Limb (tissue), 2 donors: Measurements from ENCODE around the gene DSCAML1.
"Not testable (repeated sequence)": the region's sequence is repeated elsewhere in the genome, so short reads cannot be mapped to it uniquely, and the experiment has no call there.

Experiments used
- DNase-seq, 2 donors: peaks; one replicate each; pipeline ENCODE4 v3.0.0-alpha.2; 2016; ENCODE audit errors: extremely low spot score in 2 of 2

DSCAML1 gene

DNA sequence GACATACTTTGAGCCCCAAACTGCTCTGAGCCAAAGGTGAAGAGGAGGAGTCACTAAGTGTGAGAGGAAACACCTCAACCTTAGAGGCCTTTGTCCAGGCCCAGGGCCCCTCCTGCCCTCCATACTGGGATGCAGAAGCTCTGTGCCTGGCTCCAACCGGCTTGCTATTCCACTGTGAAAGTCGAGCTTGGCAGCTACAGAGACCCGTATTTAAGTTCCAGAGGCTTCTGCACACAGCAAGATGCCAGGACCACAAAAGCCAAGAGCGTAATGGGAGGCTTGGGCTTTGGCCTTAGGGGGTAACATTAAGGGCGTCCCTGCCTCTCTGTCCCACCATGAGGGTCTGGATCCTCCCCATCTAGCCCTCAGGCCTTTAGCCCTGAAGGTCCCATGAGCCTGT is 31.9 kb downstream of the DSCAML1 start:
- no peak for DNase-seq

DNA sequence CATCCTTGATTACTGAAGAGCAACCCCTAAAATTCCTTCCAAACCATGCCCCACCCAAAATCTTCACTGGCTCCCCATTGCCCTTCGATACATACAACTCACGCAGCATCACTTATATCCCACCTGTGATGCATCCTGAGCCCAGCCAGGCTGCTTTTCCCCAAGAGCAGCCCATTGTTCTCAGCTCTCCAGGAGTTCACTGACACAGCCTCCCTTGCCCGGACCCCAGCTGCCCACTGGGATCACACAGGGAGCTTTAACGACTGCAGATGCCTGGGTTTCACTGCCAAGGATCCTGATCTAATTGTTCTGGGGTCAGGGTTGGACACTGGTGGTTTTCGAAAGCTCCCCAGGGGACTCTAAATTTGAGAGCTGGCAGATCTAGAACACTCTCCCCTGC is 33.6 kb downstream of the DSCAML1 start:
- DNase-seq: not testable (repeated sequence)

DNA sequence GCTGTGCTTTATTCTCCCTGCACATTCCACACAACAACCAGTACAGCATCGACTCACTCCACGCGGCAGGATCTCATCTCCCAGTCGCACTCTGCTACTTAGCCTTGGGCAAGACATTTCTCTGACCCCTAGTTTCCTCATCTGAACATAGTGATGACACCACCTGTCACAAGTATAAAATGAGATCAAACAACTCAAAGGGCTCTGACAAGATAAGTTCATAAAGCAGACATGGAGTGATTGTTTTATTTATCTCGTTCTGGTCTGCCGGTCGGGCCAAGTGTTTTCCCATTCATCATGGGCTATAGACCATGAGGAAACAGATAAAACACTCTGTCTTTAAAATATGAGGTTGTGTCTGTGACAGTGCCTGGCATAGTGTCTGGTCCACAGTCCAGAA is 35.0 kb downstream of the DSCAML1 start:
- DNase-seq: no peak

DNA sequence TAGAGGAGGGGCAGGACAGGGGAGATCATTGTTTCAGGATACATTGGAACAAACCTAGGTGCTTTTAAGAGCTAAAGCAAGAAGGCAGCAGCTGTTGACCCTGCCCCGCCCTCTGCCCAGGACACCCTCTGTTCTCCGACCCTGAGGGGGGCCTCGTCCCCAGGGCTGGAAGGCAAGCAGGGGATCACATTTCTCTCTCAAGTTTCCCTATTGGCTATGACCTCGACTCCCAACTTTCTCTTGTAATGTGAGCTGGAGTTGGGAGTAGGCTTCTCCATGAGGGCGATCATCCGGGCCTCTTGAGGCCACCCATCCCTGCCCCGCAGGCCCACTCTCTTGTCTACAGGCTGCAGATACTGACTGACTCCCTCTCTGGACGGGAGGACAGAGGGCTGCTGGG is 37.7 kb downstream of the DSCAML1 start:
- no peak for DNase-seq

DNA sequence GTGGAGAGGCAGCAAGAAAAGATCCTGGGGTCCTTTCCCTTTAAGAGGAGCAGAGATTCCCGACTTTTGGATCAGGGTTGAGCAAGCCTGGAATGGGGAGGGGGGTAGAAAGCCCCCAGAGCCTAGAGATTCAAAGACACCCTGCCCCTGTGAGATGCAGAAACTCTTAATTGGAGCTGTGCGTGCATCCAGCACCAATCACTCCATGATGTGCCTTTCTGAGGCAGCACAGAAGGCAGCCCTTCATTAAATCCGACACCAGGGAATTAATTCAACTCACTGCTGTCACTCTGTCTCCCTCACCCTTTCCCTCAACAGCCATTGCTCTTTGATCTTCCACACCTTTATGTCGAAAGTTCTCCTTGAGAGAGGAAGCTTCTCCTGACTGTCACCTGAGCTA is 43.0 kb downstream of the DSCAML1 start:
- no peak for DNase-seq

DNA sequence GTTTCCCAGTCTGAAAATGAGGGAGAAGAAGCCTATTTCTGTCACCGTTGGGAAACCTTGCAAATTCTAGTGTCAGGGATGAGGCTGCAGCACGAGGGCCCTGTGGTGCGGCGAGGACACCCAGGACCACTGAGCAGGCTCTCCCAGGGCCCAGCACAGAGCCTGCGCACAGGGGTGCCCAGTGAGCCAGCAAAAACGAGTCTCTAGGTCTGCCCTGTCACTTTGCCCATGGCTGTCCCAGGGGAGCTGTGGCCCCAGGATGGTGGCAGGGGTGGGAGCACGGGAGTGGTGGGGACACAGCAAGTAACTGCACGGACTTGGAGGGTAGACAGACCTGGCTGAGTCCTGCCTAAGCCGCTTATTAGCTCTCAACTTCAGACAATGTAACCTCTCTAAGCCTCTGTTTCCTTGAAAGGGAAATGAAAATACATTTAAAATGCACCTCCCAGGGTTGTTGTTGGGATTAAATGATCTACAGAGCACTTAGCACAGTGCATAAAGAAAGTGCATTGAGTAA is 44.2 kb downstream of the DSCAML1 start:
- DNase-seq: no peak

DNA sequence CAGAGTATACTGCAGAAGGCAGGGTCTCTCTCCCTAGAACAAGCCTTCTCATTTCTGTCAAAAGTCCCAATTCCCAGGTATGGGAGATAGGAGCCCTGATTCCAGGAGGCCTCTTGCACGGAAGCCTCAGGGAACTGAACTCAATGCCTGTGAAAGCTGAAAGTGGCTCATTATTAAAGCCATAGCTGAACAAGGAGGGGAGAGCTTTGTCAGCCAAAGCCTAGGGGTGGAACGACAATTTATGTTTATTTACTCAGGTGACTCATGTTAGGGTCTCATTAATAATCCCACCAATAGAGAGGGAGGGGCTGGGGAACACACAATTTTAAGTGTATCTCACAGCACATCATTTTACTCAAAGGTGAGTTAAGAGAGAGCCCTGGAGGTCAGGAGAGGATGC is 44.9 kb downstream of the DSCAML1 start:
- DNase-seq: no peak

DNA sequence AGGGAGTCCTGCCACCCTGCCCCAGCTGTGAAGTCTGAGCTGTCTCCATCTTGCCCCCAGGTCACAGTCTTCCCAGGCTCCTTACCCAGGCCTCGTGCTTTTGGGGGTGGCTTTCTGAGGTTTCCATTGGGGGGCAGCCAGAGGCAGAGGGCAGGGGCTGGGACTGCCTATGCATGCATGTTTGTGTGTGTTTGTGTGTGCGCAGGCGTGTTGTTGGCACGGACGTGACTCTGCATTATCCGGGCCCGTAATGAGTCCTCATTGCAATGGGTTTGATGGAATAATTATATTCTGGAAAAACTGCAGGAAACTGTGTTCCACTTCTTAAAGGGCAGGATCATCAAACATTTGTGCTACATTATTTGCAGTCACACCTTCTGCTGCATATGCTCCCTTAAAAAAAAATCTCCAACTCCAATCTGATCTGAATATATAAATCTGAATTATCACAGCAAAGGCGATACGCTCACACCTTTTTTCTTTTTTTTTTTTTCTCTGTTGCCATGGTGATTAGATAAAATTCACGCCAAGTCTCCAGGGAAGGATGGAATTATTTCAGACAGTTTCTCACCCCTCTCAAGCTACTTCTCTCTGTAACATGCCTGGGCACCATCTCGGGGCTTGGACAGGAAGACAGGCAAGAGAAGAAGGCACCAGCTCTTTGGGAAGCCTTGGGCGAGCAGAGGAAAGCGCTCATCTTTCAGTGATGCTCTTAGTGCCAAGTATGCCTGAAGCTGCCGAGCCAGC is 45.9 kb downstream of the DSCAML1 start:
- no peak for DNase-seq

DNA sequence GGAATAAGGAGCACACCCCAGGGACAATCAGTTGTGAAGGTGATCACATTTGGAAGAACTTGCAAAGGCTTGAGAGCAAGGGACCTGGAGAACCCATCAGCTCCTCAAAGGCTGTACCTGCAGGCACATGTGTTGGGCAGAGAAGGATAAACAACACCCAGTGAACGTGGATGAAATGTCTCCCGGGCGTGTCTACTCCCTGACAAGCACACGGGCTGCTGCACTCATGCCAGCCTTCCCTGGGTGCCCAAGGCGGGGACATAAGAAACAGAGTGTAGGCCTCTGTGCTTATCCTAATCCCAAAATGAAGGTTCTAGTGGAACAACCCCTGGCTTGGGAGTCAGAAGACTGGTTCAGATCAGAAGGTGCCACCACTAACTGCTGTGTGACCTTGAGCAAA is 46.7 kb downstream of the DSCAML1 start:
- DNase-seq: no peak

DNA sequence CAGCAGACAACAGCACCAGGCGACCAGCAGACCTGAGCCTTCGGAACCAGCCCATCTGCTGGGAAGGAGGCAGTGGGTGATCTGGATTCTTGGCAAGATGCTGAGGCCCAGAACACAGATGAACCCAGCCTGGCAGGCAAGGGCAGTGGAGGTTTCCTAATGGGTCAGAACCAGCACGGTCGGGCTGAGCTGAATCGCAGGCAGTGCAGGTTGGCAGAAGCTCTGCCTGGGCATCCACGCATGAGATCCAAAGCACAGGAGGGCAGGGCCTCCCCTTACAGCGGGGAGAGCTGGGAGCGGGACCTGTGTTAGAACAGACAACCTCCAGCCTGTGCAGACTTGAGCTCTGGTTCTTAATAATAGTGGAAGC is 47.5 kb downstream of the DSCAML1 start:
- DNase-seq: no peak

DNA sequence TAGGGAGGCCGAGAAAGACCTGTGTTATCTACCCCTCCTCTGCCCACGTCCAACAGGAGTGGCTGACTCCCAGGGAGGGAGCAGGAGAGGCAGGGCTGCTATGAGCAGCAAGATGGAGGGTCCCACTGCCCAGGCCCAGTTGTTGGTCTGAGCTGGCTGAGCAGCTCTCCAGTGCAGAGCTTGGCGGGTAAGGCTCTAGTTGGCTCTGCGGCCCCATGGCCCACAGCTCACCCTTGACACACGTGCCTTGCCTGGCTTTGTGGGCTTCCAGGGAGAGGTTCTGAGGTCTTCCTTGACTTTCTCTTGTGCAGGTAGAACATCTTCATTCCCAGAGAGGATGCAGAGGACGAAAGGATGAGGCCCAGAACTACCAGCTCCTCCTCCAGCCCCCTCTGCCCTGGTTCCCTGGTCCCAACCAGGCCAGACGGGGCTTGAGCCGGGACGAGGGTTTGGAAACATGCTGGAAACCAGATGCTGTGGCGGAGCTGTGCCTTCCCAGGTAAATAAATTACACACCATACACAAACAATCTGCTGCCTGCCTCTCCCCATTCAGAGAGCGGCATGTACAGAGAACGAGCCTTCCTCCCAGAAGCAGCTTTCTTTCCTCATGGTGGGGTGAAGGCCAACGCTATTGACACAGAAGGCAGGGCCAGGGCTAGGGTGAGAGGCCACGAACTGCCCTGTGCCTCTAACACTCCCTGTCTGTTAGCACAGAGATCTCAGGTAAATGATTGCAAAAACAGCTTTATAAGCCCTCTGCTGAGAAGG is 48.1 kb downstream of the DSCAML1 start:
- no peak for DNase-seq

DNA sequence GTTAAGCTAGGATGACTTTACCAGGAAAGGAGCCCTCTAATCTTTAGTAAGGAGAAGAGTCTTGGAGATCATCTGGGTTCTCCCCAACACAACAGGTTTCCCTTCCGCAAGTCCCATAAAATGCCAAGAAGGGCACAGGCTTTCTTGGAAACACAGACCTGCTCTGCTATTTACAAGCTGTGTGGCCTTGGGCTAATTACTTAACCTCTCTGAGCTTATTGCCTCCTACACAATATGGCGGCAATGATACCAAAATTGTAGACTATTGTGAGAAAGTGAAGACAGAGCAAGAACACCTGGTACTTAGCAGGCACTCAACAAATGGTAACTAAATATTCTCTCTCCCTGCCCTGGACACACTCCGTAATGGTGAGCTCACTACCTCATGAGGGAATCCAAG is 49.1 kb downstream of the DSCAML1 start:
- no peak for DNase-seq

DNA sequence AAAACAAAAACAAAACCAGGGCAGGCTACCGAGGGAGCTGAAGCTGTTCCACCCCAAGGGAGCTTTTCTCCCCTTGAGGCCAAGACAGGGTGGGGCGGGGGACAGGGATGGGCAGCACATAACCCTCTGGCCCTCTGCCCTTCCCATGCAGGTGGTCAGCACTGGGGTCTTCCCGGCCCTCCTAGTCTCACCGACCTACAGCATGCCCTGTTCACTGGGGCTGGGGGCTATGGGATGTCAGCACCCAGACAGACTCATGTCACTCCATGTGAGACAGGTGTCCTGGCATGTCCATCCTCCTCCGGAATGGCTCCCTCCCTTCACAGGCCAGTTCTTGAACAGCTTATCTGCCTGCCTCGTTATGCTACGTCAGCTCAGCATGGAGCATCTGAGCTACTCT is 51.7 kb downstream of the DSCAML1 start:
- DNase-seq: no peak

DNA sequence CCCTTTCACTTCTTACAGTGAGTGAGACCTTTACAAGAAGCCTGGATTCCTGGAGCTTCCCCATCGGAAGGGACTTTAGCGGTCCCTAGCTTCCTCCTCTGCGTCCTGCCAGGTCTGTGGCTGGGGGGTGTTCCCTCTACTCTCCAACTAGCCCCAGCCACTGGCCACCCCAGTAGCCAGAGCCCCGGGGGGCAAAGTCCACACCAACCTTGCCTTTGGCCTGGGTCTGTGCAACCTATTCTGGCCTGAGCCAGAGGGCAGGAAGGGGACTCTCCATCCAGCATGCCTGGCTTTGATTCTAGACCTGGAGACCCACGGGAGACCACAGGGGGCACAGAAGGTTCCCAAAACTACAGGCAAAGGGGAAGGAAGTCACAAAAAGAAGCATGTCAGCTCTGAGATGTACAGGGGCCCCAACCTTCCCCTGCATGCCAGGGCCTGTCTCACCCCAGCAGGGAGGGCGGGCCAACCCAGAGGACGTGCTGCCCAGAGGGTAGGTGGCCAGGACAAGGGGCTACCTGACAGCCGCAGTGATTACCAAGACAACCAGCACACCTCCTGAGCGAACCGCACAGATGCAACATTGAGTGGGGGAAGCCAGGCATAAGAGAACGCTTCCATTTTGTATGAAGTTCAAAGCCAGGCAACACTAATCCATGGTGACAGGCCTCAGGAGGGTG is 52.4 kb downstream of the DSCAML1 start:
- no peak for DNase-seq

DNA sequence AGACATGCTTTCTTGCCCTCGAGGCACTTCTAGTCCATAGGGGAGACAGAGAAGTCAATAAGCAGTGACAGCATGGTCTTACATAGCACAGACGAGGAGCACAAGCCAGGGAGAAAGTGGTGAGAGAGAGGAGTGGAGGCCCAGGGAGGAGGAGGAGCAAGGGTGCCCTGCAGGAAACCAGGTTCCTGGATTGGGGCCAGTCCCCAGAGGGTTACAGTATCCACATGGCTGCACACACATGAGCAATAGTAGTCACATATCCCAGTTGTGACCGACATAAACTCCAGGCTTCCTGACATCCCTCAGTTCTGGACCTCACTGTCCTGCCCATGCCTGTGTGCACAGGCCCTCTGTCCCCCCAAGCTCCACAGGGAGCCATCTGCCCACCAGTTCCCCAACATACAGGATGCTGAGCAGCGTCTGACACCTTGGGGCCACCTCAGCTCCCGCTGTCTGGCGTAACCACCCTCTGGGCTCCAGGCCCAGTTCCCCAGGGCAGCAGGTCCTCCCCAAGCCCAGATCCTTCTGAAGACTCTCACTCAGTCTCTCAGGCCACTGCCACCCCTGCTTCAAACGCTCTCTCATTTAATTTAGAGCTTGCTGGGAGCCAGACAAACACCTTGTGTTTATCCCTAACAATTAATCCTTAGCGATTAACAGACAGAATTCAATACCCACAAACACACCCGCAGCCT is 53.7 kb downstream of the DSCAML1 start:
- no peak for DNase-seq

DNA sequence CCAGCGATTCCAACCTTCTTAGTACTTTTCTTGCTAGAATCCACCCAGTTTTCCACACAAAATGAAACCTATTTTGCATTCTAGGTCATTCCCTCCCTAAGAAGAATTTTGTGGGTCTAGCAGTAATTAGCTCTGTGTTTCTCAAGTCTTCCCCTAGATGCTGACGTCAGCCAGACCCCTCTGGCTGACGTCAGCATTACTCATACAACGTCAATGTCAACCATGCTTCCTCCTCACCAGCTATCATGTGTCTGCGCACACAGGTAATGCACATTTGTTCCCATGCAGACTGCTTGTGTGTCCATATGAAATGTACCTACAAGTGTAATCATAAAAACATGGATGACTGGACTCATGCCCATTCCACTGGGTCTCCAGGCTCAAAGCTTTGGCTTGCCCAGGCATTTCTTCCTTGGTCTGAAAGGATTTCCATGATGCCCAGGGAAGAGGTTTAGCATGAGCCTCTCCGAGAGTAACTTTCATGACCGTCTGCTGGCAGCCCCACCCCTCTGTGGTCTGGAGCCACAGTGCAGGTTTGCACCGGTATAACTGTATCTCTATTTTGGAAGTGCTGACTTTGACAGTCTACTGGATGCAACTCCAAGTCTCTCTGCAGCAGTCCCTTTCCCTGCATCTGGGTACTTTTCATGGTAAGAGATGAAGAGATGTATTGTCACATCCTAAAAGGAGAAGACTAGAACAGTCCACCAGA is 58.6 kb downstream of the DSCAML1 start:
- DNase-seq: no peak

DNA sequence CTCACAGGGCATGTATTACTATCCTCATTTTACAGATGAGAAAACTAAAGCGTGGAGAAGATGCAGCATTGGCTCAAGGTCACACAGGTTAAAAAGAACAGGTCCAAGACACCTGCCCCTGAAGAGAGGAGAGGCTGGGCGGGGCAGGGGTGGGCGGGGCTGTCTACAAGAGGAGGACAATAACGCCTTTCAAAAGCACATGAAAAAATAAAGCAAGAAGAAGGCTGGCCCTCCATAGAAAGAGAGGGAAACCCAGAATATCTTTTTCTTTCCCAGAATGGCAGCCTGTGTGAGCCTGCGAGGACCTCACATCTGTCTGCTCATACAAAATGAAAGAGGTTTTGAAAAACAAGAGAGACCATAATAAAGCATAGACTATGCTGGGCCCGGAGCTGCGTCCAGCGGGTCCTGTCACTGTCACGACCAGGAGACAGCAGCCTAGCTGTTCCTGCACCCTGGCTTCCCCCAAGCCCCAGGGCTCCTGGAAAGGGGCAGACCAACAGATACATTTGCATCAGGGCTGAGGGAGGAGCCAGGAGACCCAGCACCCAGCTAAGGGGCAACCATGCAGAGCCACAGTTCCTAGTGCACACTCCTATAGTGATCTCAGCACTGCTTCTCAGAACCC is 61.6 kb downstream of the DSCAML1 start:
- no peak for DNase-seq

DNA sequence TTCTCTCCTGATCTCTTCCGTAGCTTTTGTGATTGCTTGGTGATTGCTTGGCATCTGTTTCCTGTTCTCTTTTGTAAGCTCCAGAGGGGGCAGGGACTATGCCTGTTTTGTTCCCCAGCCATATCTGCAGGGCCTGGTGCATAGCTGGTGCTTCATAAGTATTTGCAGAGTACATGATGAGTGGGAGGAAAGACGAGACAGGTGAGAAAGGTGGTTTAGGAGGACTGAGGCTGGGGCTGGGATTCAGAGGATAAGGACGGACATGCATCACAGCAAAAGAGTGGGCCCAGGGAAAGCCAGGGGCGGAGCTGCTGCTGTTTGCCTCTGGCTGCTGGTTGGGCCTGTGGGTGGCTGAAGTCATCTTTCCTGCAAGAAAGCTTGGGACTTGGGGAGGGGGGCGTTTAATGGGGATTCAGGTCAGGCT is 62.4 kb downstream of the DSCAML1 start:
- no peak for DNase-seq

DNA sequence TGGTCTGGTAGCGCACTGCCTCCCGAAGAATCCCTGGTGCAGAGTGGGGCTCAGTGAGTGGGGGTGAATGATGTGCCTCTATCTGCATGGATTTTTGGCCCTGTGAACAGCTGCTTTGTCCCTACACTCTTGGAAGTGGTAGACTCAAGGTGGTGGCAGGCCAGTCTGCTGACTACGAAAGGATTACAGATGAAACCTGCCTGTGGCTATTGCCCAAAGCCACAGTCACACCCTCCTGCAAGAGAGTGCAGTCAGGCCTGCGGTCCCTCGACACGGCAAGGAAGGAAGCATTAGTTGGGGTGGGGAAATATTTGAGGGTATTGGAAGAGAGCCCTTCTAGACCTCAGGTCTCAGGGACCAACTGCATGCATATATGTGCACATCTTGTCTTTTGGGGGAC is 63.7 kb downstream of the DSCAML1 start:
- no peak for DNase-seq

DNA sequence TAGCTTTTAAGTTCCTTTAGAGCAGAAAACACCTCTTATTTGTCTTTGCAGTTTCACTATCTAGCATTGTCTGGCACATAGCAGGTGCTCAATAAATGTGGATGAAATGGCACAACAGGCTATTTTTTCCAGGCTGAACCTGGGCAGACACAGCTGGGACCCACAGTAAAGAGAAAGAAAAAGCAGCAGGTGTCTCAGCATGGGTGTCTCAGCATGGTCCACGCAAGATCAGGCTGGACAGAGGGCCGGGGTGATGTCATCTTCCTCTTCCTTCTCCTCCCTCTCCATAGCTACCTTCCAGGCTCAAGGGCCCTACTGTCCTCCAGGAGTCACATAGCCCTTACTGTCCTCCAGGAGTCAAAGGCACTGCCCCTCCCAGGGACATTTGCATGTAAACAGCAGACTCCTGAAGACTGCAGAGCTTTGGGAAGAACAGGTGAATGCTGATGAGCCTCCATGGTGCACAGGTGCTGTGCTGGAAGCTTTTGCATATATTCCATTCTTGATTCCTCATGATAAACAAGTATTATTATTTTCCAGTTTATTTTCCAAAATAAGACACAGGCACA is 65.2 kb downstream of the DSCAML1 start:
- no peak for DNase-seq
